GM21423 (cell line): Measurements from ENCODE around the gene CYFIP2.

Source experiments
- ATAC-seq: cut with Tn5 transposase; IDR thresholded peaks from one replicate; pipeline ENCODE4 v1.9.1; 2021; ENCODE audit warnings: mild to moderate bottlenecking, moderate library complexity; ENCODE audit not compliant: unreplicated experiment

CYFIP2 gene

DNA sequence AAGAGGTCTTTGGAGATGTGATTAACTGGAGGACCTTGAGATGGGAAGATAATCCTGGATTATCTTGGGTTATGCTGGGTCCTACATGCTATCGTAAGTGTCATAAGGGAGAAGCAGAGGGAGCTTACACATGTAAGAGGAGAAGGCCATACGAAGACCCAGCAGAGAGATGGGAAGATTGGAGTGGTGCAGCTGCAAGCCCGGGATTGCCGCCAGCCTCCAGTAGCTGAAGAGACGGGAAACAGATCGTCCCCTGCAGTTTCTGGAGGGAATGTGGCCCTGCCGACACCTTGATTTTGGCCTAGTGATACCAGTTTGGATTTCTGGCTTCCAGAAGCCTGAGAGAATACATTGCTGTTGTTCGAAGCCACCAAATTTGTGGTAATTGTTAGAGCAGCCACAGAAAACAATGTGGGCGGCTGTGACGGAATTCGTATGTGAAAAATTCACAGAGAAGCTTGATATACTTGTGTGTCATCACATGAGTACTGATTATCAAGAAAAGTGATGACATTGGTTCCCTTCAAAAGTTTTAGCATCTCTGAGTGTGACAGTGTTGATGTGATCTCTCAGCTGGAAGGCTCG, 86.9 kb downstream of the CYFIP2 start:
- ATAC-seq = no peak

DNA sequence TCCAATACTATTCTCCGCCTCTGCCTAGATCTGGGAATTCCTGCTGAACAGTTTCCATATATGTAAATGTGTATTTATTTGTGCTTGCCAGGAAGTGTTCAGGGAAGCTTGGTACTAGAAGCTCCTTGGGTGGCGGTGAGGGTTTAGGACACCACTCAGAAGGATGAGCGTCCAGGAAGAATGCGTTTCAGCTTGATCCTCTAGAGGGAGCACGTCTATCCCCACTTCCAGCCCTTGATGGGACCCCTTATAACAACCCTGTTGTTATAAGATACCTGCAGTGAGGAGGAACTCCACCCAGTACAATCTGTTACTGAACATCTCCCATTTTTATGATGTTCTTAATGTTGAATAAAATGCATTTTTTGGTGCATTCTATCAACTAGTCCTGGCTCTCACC, 88.9 kb downstream of the CYFIP2 start:
- ATAC-seq = no peak

DNA sequence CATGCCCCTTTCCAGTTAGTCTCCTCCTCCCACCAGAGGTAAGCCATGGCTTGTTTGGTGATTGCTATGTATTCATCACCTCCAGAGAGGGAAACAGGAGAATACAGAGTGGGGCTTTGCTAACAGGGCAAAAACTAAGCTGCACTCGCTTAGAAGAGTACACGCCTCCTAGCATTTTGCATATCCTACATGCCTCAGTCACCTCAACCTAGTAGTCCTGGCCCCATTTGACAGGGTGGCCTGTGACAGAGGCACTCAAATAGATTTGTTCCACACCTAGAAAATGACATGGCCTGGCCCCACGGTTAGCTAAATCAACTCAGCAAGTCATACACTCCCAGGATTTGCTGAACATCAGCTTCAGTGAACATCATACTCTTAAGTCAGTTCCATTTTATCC, 90.7 kb downstream of the CYFIP2 start:
- ATAC-seq = no peak

DNA sequence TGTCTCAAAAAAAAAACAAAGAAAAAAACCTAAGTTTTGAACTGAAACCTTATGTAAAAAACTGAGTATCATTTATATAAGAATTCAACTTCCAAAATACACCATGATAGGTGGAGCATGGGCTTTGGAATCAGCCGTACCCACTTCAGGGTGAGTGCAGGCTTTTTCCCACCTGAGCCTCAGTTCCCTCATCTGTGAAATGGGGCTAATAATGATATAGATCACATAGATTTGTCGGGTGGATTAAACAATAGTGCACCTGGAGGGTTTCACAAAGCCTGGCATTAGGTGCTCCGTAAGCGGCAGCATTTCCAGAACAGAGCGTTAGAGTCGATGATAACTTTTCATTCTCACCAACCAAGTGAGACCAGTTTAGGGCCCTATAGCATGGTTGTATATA, 91.9 kb downstream of the CYFIP2 start:
- no peak for ATAC-seq

DNA sequence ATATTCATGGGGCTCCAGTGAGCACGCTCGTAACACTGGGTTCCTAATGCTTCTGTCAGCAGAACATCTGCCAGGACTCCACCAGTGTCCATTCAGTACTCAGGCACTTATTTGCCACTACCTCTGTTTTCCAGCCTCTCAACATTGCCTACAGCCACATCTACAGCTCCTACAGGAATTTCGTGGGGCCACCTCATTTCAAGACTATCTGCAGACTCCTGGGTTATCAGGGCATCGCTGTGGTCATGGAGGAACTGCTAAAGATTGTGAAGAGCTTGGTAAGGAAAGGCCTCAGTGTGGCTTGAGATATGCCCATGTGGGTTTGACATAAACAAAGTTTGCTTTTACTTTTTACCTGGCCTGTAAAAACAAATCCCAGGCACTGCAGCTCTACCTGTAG, 92.9 kb downstream of the CYFIP2 start:
- ATAC-seq = no peak

DNA sequence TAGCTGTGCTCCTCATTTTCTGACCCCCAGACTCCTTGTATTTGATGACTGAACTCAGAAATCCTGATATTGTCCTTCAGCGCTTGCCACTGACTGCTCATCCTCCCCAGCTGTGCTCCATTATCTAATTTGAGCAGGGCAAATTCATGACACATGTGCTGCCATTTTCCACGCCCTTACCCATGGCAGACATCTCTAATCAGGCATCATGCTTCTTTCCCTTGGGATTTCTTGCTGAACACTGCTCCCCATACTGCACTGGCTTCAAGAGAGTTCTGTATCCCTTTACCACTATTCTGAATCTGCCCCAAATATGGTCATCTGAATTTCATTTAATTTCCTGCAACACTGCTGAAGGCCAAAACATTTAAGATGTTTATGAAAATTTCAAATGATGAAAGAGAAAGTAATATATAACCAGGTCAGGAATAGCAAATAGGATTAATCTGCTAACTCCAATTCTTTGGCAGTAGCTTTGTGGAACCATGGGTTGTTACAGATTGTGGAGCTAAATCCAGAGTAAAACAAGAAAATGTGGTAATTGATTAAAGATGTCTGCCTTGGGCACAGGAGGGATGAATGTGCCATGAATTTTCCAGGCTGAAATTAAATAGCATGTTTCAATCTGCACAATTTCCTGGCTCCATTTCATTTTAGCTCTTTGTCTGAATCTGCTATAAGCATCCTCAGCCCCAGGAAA, 93.6 kb downstream of the CYFIP2 start:
- ATAC-seq = no peak

DNA sequence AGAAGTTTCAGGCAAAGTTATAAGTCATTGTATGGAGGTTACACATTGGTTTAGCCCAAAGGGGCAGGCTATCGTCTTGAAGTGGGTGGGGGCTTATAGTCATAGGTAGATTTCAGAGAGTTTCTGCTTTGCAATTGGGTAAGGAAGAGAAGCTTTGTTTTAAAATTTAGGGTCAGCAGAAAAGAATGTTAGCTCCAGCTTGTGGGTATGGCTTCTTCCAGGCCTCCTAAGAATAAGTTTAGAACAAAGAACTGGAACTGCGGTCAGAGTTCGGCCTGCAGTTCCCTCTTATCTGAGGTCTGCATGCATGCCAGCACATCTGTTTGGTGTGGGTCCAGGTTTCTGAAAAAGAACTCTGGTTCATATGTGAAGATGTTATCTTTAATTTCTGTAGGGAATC, 96.1 kb downstream of the CYFIP2 start:
- ATAC-seq = no peak

DNA sequence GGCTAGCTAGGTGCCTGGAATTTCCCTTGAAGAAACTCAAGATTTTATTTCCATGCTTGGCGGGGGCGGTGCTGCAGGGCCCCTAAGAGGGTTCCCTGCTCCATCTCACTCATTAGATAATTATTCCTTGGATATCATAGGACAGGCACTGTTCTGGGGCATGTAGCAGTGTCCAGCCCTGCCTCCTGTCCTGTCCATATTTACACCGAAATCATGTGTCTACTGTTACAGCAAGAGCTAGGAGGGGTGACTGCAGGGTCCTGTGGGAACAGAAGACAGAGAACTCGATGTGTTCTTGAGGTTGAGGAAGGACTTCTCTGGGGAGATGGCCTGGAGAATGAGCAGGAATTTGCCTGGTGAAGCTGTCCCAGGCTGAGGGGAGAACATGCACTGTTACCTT, 96.6 kb downstream of the CYFIP2 start:
- ATAC-seq = no peak

DNA sequence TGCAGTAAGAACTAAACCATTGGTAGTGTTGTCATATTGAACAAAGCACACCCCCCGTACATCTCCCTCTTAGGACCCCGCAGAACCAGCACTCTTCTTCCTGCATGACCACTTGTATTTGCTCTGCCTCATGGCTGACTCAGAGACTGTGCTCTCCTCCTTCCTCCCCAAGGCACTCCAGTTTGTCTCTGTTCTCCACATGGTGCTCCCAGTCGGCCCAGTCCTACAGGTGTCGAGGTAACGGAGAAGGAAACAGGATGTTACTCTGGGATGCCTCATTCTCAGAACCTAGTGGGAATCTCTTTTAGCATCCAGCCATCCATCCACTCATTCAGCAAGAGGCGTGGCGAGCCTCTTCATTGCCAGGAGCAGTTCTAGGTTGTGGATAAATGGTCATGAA, 97.1 kb downstream of the CYFIP2 start:
- no peak for ATAC-seq

DNA sequence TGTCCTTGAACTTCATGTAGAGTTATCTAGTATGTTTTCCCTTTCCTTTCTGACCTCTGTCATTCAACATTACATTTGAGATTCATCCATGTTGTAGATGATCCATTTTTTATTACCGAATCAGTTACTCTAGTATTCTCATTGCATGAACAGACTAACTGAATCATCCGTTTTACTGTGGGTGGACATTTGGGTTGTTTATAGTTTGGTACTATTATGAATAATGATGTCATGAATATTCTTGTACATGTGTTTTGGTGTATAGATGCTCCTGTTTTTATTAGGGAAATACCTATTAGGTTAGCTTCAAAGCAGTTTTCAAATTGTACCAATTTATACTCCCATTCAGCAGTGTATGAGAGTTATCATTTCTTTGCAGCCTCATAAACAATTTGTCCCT, 99.8 kb downstream of the CYFIP2 start:
- no peak for ATAC-seq

DNA sequence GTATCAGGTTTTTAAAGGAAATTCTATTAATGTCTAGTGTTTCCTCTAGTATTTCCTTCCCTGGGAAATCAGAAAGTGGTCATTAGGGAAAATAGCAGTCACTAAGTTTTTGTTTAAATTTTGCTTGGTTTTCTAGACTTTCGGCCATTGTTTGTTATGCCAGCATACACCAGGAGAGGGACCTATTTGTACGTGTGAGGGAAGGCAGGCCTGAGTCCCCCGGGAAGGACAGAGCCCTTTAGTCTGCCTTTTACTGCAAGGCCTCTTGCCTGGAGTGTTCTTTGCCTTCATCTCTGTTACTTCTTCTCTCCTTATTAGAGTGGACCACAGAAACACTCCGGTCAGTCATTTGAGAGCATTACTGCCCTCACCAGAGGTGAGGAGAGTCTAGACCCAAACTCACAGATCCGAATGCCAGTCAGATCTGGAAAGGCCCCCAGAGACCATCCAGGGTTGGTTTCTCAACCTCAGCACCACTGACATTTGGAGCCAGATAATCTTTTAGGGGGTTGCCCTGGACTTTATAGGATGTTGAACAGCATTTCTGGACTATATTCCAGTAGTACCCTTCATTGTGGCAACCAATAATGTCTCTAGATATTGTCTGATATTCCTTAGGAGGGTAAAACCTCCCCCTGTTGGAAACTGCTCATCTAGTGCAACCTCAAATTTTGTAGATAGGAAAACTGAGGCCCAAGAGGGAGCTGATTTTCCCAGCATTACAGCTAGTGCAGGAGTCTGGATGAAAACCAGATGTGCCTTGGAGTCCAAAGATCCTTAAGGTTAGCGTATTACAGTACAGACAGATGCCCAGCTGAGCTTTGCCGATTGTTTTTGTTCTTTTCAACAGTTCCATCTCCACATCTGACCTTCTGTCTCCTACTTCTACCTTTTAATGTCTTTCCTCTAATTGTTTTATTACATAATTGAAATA, 101.1 kb downstream of the CYFIP2 start:
- ATAC-seq = no peak

DNA sequence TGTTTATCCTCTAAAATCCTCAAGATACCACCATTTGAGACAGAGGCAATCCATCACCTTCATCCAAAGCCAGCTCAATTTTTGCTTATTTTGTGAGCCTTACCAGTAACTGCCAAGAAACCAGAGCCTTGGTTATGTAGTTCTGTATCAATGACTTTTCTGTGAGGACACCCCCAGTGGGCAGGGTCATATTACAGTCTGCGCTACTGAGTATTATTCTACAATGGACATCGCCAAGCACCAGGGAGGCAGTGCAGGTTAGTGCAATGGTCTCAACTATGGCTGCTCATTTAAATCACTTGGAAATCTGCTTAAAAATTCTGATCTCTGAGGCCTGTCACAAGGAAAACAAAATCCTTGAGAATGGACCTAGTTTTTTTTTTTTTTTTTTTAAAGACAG, 103.6 kb downstream of the CYFIP2 start:
- no peak for ATAC-seq

DNA sequence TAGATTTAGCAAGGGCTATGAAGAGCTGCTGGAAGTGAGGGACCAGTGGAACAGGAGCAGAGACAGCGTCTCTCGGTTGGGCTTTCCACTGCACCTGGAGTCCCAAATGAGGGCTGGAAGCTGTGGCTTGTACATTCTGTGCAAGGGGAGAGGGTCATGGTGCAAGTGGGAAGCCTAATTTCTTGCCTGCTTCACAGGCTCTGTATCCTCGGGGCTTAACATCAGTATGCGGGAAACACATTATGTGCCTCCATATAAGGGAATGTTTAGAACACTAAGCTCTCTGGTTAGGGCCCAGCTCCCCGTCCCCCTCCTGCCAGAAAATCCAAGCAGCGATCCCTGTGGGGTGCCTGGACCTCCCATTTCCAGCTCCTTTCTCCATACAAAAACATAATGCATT, 105.0 kb downstream of the CYFIP2 start:
- no peak for ATAC-seq

DNA sequence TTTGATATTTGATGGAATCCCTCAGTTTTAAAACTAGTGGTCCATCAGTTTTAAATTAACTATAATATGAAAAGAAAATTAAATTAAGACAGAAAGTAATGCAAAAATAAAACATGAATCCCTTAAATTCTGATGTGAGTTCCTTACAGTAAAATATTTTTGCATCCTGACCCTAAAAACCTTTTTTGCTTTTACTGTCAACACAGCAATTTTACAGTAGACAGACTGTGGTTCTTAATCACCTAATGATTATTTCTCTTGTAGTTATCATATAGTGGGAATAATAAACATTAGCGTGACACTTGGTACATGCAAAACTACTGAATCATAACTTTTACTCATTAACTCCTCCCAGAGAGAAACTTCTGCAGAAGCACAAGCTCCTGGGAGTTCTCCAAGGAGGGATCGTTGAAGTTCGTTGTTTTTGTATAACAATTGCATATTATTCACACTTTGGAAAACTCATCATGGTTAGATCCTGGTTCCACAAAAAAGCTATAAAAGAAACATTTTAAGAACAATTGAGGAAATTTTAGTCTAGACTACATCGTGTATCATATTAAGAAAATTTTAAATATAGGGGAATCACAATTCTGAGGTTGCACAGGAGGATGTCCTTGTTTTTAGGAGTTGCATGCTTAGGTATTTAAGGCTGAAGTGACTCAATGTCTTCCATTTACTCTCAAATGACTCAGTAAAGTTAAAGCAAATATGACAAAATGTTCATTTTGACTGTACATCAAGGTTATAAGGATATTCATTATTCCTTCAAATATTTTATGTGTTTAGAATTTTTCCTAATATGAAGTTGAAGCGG, 105.9 kb downstream of the CYFIP2 start:
- ATAC-seq = no peak

DNA sequence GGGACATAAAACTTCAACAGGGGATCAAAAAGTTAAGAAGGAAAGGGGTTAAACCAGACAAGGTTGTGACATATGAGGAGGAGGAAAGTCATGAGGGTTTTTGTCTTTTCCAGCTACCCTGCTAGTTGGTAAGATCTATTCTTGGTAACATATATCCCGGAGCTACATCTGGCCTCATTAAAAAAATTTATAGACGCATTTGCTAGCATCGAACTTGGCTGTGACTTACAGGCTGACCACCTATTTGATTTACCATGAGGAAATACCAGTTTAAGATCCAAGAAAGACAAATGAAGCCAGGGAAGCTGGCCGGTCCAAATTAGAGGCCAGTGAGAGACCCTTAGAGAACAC, 106.5 kb downstream of the CYFIP2 start:
- ATAC-seq = no peak

DNA sequence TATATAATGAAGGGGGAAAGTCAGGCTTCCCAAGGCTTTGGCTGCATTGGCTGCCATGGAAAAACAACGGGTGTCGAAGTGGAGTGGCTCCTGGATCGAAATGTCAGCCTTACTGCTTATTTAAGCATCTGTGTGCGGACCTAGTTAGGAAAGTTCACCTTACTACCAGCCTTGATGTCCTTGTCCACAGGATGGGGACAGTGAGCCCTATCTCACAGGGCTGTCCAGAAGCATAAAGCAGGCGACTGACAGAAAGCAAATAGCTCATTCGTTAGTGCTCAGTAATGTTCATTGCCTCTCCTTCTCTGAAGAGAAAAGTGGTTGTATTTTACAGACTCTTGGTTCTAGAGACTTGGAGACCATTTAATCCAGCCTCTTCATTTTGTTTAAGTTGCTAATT, 112.6 kb downstream of the CYFIP2 start:
- ATAC-seq = no peak

DNA sequence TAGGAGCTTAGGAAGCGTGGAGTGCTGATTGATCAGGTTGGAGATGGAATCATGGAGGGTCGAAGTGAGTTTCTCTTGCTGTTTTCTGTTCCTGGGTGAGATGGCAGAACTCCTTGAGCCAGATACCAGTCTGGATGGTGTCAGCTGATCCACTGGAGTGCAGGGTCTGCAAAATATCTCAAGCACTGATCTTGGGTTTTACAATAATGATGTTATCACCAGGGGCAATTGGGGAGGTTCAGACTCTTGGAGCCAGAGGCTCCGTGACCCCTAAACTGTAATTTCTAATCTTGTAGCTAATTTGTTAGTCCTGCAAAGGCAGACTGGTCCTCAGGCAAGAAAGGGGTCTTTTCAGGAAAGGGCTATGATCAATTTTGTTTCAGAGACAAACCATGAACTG, 114.1 kb downstream of the CYFIP2 start:
- no peak for ATAC-seq

DNA sequence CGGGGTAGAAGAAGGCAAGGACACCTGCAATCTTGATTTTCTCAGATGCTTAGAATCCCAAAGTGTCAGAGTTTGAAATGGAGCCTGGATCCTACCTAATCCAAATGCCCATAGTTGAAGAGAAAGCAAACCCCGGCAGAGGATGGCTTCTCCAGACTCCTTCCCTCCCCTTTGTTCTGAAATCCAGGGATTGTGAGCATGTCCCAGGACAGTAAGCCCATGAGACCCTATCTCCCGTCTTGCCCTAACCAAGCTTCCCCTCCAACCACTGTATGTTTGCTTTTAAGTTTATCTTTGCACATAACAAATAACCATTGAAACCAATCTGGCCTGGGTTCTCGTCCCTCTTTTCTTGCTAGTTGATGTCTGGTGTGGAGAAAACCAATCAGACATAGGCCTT, 115.8 kb downstream of the CYFIP2 start:
- no peak for ATAC-seq

DNA sequence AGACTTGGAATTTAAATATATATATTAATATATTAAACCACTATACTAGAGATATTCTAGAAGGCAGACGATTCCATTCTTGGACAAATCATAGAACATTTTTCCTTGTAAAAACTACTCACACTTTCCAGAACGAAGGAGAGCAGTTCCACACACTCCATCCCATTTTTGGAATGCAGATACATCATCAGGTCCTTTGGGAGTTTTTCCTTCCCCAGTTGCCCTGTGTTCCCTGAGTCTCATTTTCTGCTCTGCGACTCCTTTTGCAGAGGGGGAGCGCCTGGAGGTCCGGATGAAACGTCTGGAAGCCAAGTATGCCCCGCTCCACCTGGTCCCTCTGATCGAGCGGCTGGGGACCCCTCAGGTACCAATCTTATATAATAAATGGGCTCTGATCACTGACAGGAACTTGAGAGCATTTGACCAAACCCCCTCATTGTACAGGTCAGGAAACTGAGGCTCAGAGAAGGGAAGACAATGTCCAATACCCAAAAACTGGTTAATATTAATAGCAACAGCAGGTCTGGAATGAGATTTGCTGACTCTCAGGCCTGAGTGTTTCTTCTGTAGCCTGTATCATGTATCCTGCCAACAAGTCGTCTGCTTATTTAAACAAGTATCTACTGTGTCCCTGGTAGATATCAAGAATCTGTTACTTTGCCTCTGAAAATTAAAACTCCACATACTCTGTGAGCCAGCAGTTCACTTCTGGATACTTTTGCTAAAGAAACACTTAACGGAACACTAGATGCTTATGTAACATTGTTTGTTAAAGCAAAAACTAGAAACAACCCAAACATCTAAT, 117.3 kb downstream of the CYFIP2 start:
- no peak for ATAC-seq

DNA sequence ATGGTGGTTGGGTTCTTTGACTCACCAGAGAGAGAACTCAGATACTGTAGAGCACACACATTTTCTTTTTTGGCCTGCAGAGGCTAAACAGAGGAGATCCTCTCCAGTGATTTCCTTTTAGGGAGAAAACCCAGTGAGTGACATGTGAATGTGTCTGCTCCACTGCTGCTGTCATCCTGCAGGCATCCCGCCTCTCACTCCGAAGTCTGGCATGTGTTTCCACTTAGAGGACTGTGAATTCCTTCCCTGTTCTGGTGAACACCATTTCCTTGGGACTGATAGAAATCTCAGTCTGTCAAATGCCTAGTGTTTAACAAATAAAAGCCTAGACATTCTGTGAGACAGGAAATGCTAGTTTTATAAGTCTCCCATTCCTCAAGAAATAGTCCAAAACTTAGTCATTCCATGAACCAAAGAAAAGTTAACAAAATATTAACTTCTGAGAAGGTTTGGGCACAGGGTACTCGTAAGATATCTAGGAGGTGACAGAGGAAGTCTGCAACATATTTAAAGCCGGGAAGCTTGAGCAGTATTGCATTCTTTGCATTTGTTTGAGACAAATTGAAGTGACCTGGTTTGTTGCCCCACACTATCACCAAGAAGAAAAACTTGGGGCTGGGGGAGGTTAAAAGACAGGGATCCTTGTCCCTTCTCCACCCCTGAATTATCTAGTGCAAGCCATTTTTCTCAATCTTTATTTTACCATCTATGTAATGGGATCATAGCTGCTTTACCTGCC, 119.2 kb downstream of the CYFIP2 start:
- ATAC-seq = no peak
